ENCODE measurements around the gene SEMA6D. TPM values are rescaled to one million over a fixed set of nuclear protein-coding genes. Genes with fewer than 3 reads are reported as not detected.

SEMA6D gene
- total RNA-seq, 1 donor from 2014 or later: 12.8 TPM

- no peaks in the 10 kb centered on the region for H3K9me3 Mint-ChIP-seq (ENCODE audit: unreplicated experiment)
- no peaks in the 10 kb centered on the region for H3K27me3 Mint-ChIP-seq (ENCODE audit: unreplicated experiment)
- H3K4me3 Mint-ChIP-seq (ENCODE audit: unreplicated experiment): no peak overlapping the region
- no peak for TF ChIP-seq CTCF (IDR thresholded peaks at IDR 0.05; ENCODE audit: unreplicated experiment)
- no peak for DNase-seq (ENCODE audit: low spot score)
- peaks cover 4% of the 10 kb centered on the region for H3K36me3 Mint-ChIP-seq (ENCODE audit: low read depth, unreplicated experiment)
- no peaks in the 10 kb centered on the region for H3K4me1 Mint-ChIP-seq (ENCODE audit: unreplicated experiment)
- no peak overlapping the region for H3K27ac Mint-ChIP-seq (ENCODE audit: unreplicated experiment)
Observed at GRCh38 chr15:47764666-47765065, 47.4 kb downstream of the SEMA6D start.

- DNase-seq (ENCODE audit: low spot score): no peak
- H3K27me3 Mint-ChIP-seq (ENCODE audit: unreplicated experiment): no peaks in the 10 kb centered on the region
- no peak overlapping the region for H3K27ac Mint-ChIP-seq (ENCODE audit: unreplicated experiment)
- no peak for TF ChIP-seq CTCF (IDR thresholded peaks at IDR 0.05; ENCODE audit: unreplicated experiment)
- no peaks in the 10 kb centered on the region for H3K9me3 Mint-ChIP-seq (ENCODE audit: unreplicated experiment)
- H3K36me3 Mint-ChIP-seq (ENCODE audit: low read depth, unreplicated experiment): peaks cover 14% of the 10 kb centered on the region
- no peaks in the 10 kb centered on the region for H3K4me1 Mint-ChIP-seq (ENCODE audit: unreplicated experiment)
- no peak overlapping the region for H3K4me3 Mint-ChIP-seq (ENCODE audit: unreplicated experiment)
Observed at GRCh38 chr15:47766406-47766805, 49.1 kb downstream of the SEMA6D start.

- Mint-ChIP-seq H3K36me3 (ENCODE audit: low read depth, unreplicated experiment) (peaks cover 17% of the 10 kb centered on the region), H3K4me1 (ENCODE audit: unreplicated experiment) (no peaks in the 10 kb centered on the region), H3K27me3 (ENCODE audit: unreplicated experiment) (no peaks in the 10 kb centered on the region), H3K27ac (ENCODE audit: unreplicated experiment) (no peak overlapping the region), H3K4me3 (ENCODE audit: unreplicated experiment) (no peak overlapping the region), H3K9me3 (ENCODE audit: unreplicated experiment) (no peaks in the 10 kb centered on the region)
- no peak for TF ChIP-seq CTCF (IDR thresholded peaks at IDR 0.05; ENCODE audit: unreplicated experiment)
- no peak for DNase-seq (ENCODE audit: low spot score)
Observed at GRCh38 chr15:47767035-47767434, 49.7 kb downstream of the SEMA6D start.

GRCh38 chr15:47768735-47769134 is 51.4 kb downstream of the SEMA6D start:
- no peak for DNase-seq (ENCODE audit: low spot score)
- Mint-ChIP-seq H3K36me3 (ENCODE audit: low read depth, unreplicated experiment) (peaks cover 17% of the 10 kb centered on the region), H3K4me3 (ENCODE audit: unreplicated experiment) (no peak overlapping the region), H3K27me3 (ENCODE audit: unreplicated experiment) (no peaks in the 10 kb centered on the region), H3K9me3 (ENCODE audit: unreplicated experiment) (no peaks in the 10 kb centered on the region), H3K27ac (ENCODE audit: unreplicated experiment) (no peak overlapping the region), H3K4me1 (ENCODE audit: unreplicated experiment) (no peaks in the 10 kb centered on the region)
- no peak for TF ChIP-seq CTCF (IDR thresholded peaks at IDR 0.05; ENCODE audit: unreplicated experiment)

GRCh38 chr15:47769166-47769565 is 51.9 kb downstream of the SEMA6D start:
- Mint-ChIP-seq H3K4me3 (ENCODE audit: unreplicated experiment) (no peak overlapping the region), H3K9me3 (ENCODE audit: unreplicated experiment) (no peaks in the 10 kb centered on the region), H3K27ac (ENCODE audit: unreplicated experiment) (no peak overlapping the region), H3K27me3 (ENCODE audit: unreplicated experiment) (no peaks in the 10 kb centered on the region), H3K4me1 (ENCODE audit: unreplicated experiment) (no peaks in the 10 kb centered on the region), H3K36me3 (ENCODE audit: low read depth, unreplicated experiment) (peaks cover 17% of the 10 kb centered on the region)
- TF ChIP-seq CTCF (IDR thresholded peaks at IDR 0.05; ENCODE audit: unreplicated experiment): no peak
- DNase-seq (ENCODE audit: low spot score): no peak
